ENCODE measurements around the gene BBS9.

Gene BBS9

GRCh38 chr7:33649476-33650441, 520.4 kb downstream of the BBS9 start:
- Mint-ChIP-seq H3K36me3 (ENCODE audit: insufficient read depth) (peaks cover 3% of the 10 kb centered on the region), H3K27ac (ENCODE audit: low read depth) (no peak overlapping the region), H3K4me1 (peaks cover 6% of the 10 kb centered on the region), H3K4me3 (no peak overlapping the region), H3K27me3 (no peaks in the 10 kb centered on the region), H3K9me3 (no peaks in the 10 kb centered on the region)
- ATAC-seq (replicated peaks; ENCODE audit: extremely low read depth, poor library complexity, severe bottlenecking), result no peak
- no peak for DNase-seq (ENCODE audit: low spot score in 2 of 2)

DNA sequence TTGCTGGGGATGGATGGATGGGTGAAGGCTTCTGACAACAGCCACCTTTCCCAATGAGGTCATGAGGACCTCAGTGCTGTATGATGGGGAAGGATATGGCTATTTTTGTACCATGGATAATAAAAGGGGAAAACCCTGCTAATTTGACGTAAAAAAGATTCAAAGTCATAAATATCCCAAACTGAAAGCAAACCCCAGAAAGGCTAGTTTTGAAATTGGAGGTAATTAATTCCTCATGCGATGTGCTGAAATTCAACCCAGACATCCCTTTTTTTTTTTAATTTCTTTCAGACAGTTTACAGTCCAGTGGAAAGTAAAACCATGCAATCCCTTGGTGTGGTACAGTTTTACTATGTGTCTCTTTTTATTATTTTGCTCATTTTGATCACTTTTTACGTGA, 521.5 kb downstream of the BBS9 start:
- H3K4me3 Mint-ChIP-seq, result no peak overlapping the region
- ATAC-seq (replicated peaks; ENCODE audit: extremely low read depth, poor library complexity, severe bottlenecking), result no peak
- no peak for DNase-seq (ENCODE audit: low spot score in 2 of 2)
- no peaks in the 10 kb centered on the region for H3K9me3 Mint-ChIP-seq
- peaks cover 3% of the 10 kb centered on the region for H3K36me3 Mint-ChIP-seq (ENCODE audit: insufficient read depth)
- no peaks in the 10 kb centered on the region for H3K27me3 Mint-ChIP-seq
- peaks cover 6% of the 10 kb centered on the region for H3K4me1 Mint-ChIP-seq
- H3K27ac Mint-ChIP-seq (ENCODE audit: low read depth), result no peak overlapping the region

GRCh38 chr7:33651998-33652515, 522.7 kb downstream of the BBS9 start:
- Mint-ChIP-seq H3K27me3 (no peaks in the 10 kb centered on the region), H3K9me3 (no peaks in the 10 kb centered on the region), H3K4me1 (peaks cover 6% of the 10 kb centered on the region), H3K36me3 (ENCODE audit: insufficient read depth) (peaks cover 3% of the 10 kb centered on the region), H3K27ac (ENCODE audit: low read depth) (no peak overlapping the region), H3K4me3 (no peak overlapping the region)
- ATAC-seq (replicated peaks; ENCODE audit: extremely low read depth, poor library complexity, severe bottlenecking) (no peak), DNase-seq (ENCODE audit: low spot score in 2 of 2) (no peak)

- no peak overlapping the region for H3K4me3 Mint-ChIP-seq
- peaks cover 3% of the 10 kb centered on the region for H3K36me3 Mint-ChIP-seq (ENCODE audit: insufficient read depth)
- H3K4me1 Mint-ChIP-seq, result peaks cover 6% of the 10 kb centered on the region
- no peak overlapping the region for H3K27ac Mint-ChIP-seq (ENCODE audit: low read depth)
- no peaks in the 10 kb centered on the region for H3K9me3 Mint-ChIP-seq
- DNase-seq (ENCODE audit: low spot score in 2 of 2) (no peak), ATAC-seq (replicated peaks; ENCODE audit: extremely low read depth, poor library complexity, severe bottlenecking) (no peak)
- H3K27me3 Mint-ChIP-seq, result no peaks in the 10 kb centered on the region
Measured at GRCh38 chr7:33654676-33655075, 525.3 kb downstream of the BBS9 start.
